Heart left ventricle (tissue), 16 donors: ENCODE measurements around the gene DLGAP1. TPM values are rescaled to one million over a fixed set of nuclear protein-coding genes. Genes with fewer than 3 reads are reported as not detected.
A peak's percentile ranks its signal among the peaks of the same experiment; 100 is the strongest.

ENCODE experiments used
- ATAC-seq, 4 donors: fragments of 200-7000 bp; cut with Tn5 transposase; one replicate each; pipeline ENCODE4 v1.9.1; 2020 to 2022; ENCODE audit warnings: moderate library complexity in 4 of 4, mild to moderate bottlenecking in 3 of 4, moderate number of reproducible peaks in 1 of 4
- DNase-seq, 5 donors: peaks; one replicate each; pipeline ENCODE4 v3.0.0-alpha.2; 2020
- H3K27ac ChIP-seq, 12 donors: fragments of 200-600 bp; sonication (generic) in 4 of 12; one replicate each; pipeline versions ENCODE4 v1.5.0 to v1.8.0; 2016 to 2022; ENCODE audit warnings: mild to moderate bottlenecking in 2 of 12
- H3K27me3 ChIP-seq, 9 donors: fragments of 200-600 bp; sonication (generic) in 2 of 9; one replicate each; pipeline versions ENCODE4 v1.5.1 to v1.8.0; 2016 to 2022; ENCODE audit warnings: mild to moderate bottlenecking in 3 of 9
- H3K36me3 ChIP-seq, 9 donors: fragments of 200-600 bp; sonication (generic) in 2 of 9; one replicate each; pipeline versions ENCODE4 v1.5.0 to v1.8.0; 2018 to 2022; ENCODE audit warnings: mild to moderate bottlenecking in 2 of 9
- H3K4me1 ChIP-seq, 12 donors: fragments of 200-600 bp; sonication (generic) in 4 of 12; one replicate each; pipeline versions ENCODE4 v1.5.0 to v1.8.0; 2016 to 2022; ENCODE audit warnings: mild to moderate bottlenecking in 3 of 12
- H3K4me3 ChIP-seq, 12 donors: fragments of 200-600 bp; sonication (generic) in 4 of 12; one replicate each; pipeline versions ENCODE4 v1.5.0 to v1.8.0; 2017 to 2022; ENCODE audit warnings: mild to moderate bottlenecking in 9 of 12, moderate library complexity in 4 of 12
- H3K9me3 ChIP-seq, 12 donors: fragments of 200-600 bp; sonication (generic) in 4 of 12; one replicate each; pipeline versions ENCODE4 v1.5.0 to v1.8.0; 2016 to 2022; ENCODE audit warnings: mild to moderate bottlenecking in 1 of 12
- POLR2A ChIP-seq, 2 donors: fragments of 450-650 bp; IDR thresholded peaks; one replicate each; pipeline ENCODE4 v1.6.1; 2017; ENCODE audit warnings: antibody characterized with exemption in 2 of 2, mild to moderate bottlenecking in 2 of 2, moderate library complexity in 2 of 2
- WGBS, 4 donors: extraction: QIAGEN DNeasy Blood & Tissue Kit in 2 of 4; methylation state at CpG; one replicate each; pipeline versions ENCODE4 v1.1.5 to v1.1.7; 2013 to 2018; 5-methylcytosine and 5-hydroxymethylcytosine counted together
- intact Hi-C, 10 donors: fragments of 100-400 bp; cut with DNase I; formaldehyde crosslinking; loops; one replicate each; pipeline versions ENCODE4 v1.11.1 to v1.14.2; 2022
- polyA plus RNA-seq, 2 donors: library from polyadenylated mRNA; stranded (reverse); fragments of 200-250 nt; gene quantifications; one replicate each; pipeline ENCODE4 v1.2.3, GENCODE V29; 2013
- total RNA-seq, 9 donors: library from RNA; depleted of rRNA in 2 of 9; stranded (reverse); fragments of >200 nt in 2 of 9; fragmentation: NEBNext Ultra II Directional in 3 of 9; extraction: Animal tissue kit (Norgen Biotek cat#: 25700) in 3 of 9; gene quantifications; one replicate each; pipeline versions ENCODE4 v1.1.0 to v1.2.4, GENCODE V29; 2016 to 2023
- TF ChIP-seq, protein P1 (sequence below), 12 donors: fragments of 200-600 bp; sonication (generic) in 4 of 12; IDR thresholded peaks; one replicate each; pipeline versions ENCODE4 v1.5.0 to v1.8.0; 2018 to 2022; ENCODE audit warnings: antibody characterized with exemption in 12 of 12, mild to moderate bottlenecking in 5 of 12
- donor health status: ischemic (EF 13 %, LVEDD 7.1; RV severe dilation, severe dysfunction).
- donor health status: healthy with polysubstance abuse.
- donor health status: DM: no; HTN: yes; CAD: no.
- donor health status: DM: no; HTN: no; CAD: no.
- donor health status: ischemic (EF 25% LVEDD 6.9; RV normal size, moderate dysfunction).
- donor health status: ischemic (EF 25% LVEDD 5.7; RV mildly dilated, moderate dysfunction).
- donor health status: healthy.
- donor health status: DM: yes; HTN: yes; CAD: no.
- donor health status: ischemic (EF 35%, LVEDD 5.7; RV mildly dilated, moderate dysfunction).
- donor health status: nonischemic (EF 11% LVEDD 7.7; RV severe dilation, severe dysfunction).
- donor health status: DM: yes; HTN: yes; CAD: no.
- donor health status: PGD.
- donor health status: ischemic (EF 29% LVEDD 5.4; RV normal size, mild dysfunction).
- donor health status: nonischemic (EF 23%, LVEDD 6.1; RV moderate dilation, normal function).

Gene DLGAP1
- total and polyA plus RNA-seq, 11 donors, result 0.10 to 5.5 (median 0.40) TPM; not detected in 1

DNA sequence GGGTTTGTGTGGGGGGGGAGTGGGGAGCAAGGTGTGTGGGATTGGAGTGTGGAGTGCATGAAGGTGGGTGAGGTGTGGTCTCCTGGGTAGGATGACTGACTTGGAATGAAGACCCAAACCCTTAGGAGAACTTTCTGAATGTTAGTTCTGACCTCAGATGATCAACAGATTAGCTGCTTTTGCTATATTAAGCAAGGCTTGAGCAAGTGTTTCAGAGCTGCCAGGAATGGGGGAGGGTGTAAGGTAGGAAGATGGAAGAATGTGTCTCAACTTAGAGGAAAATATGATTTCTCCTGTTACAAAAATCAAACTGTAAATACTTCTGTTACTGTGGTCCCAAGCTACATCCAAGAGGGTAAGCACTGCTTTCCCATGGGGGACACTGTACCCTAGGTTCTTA is 731.6 kb downstream of the DLGAP1 start:
- TF ChIP-seq POLR2A (IDR thresholded peaks at IDR 0.05), result no peak
- TF ChIP-seq, protein P1, sequence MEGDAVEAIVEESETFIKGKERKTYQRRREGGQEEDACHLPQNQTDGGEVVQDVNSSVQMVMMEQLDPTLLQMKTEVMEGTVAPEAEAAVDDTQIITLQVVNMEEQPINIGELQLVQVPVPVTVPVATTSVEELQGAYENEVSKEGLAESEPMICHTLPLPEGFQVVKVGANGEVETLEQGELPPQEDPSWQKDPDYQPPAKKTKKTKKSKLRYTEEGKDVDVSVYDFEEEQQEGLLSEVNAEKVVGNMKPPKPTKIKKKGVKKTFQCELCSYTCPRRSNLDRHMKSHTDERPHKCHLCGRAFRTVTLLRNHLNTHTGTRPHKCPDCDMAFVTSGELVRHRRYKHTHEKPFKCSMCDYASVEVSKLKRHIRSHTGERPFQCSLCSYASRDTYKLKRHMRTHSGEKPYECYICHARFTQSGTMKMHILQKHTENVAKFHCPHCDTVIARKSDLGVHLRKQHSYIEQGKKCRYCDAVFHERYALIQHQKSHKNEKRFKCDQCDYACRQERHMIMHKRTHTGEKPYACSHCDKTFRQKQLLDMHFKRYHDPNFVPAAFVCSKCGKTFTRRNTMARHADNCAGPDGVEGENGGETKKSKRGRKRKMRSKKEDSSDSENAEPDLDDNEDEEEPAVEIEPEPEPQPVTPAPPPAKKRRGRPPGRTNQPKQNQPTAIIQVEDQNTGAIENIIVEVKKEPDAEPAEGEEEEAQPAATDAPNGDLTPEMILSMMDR (IDR thresholded peaks at IDR 0.05), result no peak

DNA sequence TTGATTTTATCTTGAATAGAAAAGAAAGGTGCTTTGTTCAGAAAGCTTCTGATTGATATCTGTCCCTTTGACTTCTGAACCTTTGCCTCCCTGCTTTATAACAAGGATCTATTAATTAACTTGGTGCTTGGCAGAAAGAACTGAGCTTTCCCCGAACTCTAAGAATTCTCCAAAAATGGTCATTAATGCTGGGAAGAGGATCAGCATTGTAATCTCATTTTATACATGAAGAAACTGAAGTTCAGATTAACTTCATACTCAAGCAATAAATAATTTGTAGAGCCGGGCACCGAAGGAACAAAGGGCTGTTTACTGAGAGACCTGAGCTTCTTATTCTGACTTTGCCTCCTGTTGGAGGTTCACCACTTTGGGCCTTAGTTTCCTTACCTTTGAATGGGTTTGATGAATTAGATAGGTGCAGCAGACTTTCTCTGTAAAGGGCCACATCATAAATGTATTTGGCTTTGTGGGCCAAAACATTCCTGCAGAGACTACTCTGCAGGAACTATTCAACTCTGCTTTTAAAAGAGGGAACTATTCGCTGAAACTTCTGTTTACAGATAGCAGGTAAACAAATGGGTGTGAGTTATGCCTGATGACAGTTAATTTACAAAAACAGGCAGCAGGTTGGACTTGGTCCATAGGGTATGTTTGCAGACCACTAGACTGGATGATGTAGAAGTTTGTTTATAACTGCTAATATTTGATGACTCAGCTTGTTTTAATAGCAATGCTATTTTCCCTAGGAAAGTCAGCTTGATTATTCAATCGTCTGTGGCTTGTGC is 732.3 kb downstream of the DLGAP1 start:
- no peaks in the 10 kb centered on the region for H3K9me3 ChIP-seq
- WGBS, 4 donors, result 61 to 69% (median 68%) methylated on average over 5 of the region's 5 CpGs
- H3K27ac ChIP-seq, result peak overlapping the region in 1 of 12 donors; percentile 64
- ATAC-seq (no peak), DNase-seq (no peak)
- peaks cover 0 to 42% (median 0%) of the 10 kb centered on the region in 12 donors for H3K4me1 ChIP-seq
- no peaks in the 10 kb centered on the region for H3K36me3 ChIP-seq
- intact Hi-C loops, result no loop called here
- H3K27me3 ChIP-seq, result no peaks in the 10 kb centered on the region
- no peak for TF ChIP-seq POLR2A (IDR thresholded peaks at IDR 0.05)
- TF ChIP-seq, protein P1 (IDR thresholded peaks at IDR 0.05), result no peak
- no peak overlapping the region for H3K4me3 ChIP-seq

More for the DNA sequence above, 731.6 kb downstream of the DLGAP1 start:
- Histone ChIP-seq H3K4me1 (peaks cover 0 to 38% (median 0%) of the 10 kb centered on the region in 12 donors), H3K27me3 (no peaks in the 10 kb centered on the region), H3K27ac (peak overlapping the region in 1 of 12 donors; percentile 64), H3K36me3 (no peaks in the 10 kb centered on the region), H3K9me3 (no peaks in the 10 kb centered on the region), H3K4me3 (no peak overlapping the region)
- DNase-seq (no peak), ATAC-seq (no peak)
- intact Hi-C loops, result no loop called here

DNA sequence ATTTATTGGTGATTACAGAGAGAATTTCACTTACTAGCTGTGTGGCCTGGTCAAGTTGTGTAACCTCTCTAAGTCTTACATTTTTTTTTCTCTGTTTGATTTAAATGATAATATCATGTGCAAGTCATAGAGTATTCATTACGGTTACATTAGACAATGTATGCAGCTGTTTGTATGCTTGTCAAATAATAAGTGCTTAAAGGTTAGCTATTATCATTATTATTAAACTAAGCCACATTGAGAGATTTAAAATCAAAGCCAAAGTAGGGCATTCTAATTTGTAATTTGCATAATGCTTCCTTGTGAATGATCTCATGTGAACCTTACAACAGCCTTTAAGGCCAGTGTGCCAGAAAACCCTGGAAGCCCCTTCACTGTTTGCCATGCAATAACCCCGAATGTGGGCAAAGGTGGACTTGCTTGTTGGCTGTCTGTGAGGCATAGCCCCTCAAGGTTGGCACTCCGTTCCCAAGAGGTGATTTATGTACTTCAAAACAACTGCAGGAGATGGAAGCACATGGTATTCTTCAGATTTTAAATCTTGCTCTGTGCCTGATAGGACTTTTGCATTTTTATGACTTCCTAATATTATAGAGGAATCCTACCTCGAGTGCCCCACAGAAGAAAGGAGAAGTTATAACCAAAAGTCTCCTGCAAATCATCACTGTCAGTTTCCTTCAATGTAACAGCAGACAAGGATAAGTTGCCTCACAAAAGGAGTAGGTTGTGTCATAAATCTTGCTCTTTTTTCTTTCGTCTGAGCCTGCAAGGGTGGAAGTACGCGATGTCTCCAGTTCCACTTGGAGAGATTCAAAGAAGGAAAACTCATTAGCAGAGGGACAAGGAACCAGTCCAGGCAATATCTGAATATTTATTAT is 733.1 kb downstream of the DLGAP1 start:
- Histone ChIP-seq H3K36me3 (no peaks in the 10 kb centered on the region), H3K4me3 (no peak overlapping the region), H3K4me1 (peaks cover 0 to 48% (median 0%) of the 10 kb centered on the region in 12 donors), H3K27me3 (no peaks in the 10 kb centered on the region), H3K27ac (peak overlapping the region in 1 of 12 donors; percentile 64), H3K9me3 (no peaks in the 10 kb centered on the region)
- DNase-seq (no peak), ATAC-seq (peak in 3 of 4 donors; percentile 18 to 44 (median 44))
- intact Hi-C loops, result no loop called here
- WGBS, 4 donors, result 65 to 70% (median 68%) methylated on average over 7 of the region's 7 CpGs
- TF ChIP-seq, protein P1 (IDR thresholded peaks at IDR 0.05), result no peak
- no peak for TF ChIP-seq POLR2A (IDR thresholded peaks at IDR 0.05)
